ENCODE data around the gene CT45A1. TPM values are rescaled to one million over a fixed set of nuclear protein-coding genes. Genes with fewer than 3 reads are reported as not detected.
"Not testable (repeated sequence)": the region's sequence is repeated elsewhere in the genome, so short reads cannot be mapped to it uniquely, and the experiment has no call there.

Gene CT45A1, protein sequence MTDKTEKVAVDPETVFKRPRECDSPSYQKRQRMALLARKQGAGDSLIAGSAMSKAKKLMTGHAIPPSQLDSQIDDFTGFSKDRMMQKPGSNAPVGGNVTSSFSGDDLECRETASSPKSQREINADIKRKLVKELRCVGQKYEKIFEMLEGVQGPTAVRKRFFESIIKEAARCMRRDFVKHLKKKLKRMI
- total RNA-seq: not detected

DNA sequence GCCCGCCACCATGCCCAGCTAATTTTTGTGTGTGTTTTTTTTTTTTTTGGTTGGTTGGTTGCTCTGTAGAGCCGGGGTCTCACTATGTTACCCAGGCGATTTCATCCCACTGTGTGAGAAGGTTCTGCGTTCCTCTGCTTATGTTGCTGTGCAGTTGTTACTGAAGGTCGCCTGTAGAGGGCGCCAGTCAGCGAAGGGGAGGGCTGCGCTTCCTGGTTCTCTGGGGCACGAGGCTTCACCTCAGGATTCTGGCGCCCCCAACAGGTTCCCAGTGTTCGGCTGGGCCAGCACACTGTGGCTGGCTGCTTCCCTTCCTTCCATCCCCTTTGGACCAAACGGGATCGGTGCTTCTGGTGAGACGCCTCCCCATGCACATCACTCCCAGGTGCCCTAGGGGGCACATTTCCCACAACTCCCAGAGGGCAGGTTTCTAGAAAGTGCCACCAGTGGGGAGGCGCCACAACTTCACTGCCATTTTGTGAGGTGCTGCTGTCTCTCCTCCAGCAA lies at the start of gene CT45A1:
TSS of gene CT45A1 (plus strand) at position 457 of the 507 bp plus-strand sequence. CDS start 5,302 bp downstream, outside the sequence.
- not testable (repeated sequence) for H3K27ac ChIP-seq; H3K9me3 ChIP-seq; H3K27me3 ChIP-seq; DNase-seq (ENCODE audit: low spot score in 2 of 2); H3K36me3 ChIP-seq; H3K4me1 ChIP-seq; H3K4me3 ChIP-seq
- WGBS: 76% methylated on average over 8 of the region's 15 CpGs

DNA sequence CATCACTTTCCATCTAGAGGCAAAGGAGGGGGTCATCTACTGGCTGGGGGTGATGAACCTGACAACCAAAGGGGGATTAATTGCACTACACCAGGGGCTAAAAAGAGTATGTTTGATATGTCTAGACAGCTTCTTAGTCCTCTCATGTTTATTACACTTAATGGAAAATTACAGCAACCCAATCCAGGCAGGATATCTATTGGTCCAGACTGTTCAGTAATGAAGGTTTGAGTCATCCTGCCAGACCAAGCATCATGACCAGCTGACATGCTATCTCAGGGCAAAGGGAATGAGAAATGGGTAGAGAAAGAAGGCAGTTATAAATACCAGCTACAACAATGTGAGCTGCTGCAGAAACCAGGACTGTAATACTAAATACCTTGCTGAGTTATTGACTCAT lies 40.5 kb upstream of the CT45A1 start:
- not testable (repeated sequence) for DNase-seq (ENCODE audit: low spot score in 2 of 2); H3K27ac ChIP-seq; H3K27me3 ChIP-seq; H3K4me1 ChIP-seq; H3K4me3 ChIP-seq; H3K9me3 ChIP-seq; H3K36me3 ChIP-seq

DNA sequence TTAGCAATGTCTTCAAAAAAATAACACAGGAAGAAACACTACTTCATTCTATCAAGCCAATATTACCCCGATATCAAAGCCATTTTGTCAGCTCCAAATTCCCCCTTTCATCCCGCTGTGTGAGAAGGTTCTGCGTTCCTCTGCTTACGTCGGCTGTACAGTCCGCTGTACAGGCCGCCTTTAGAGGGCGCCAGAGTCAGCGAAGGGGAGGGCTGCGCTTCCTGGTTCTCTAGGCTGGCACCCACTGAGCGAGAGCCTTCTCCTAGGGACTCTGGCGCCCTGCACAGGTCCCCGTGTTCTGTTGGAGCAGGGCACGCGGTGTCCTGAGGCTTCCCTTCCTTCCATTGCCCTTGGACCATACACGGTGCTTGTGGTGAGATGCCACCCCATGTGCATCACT lies 25.3 kb upstream of the CT45A1 start:
- H3K9me3 ChIP-seq: no peaks in the 10 kb centered on the region
- no peaks in the 10 kb centered on the region for H3K27me3 ChIP-seq
- TF ChIP-seq, protein P1, sequence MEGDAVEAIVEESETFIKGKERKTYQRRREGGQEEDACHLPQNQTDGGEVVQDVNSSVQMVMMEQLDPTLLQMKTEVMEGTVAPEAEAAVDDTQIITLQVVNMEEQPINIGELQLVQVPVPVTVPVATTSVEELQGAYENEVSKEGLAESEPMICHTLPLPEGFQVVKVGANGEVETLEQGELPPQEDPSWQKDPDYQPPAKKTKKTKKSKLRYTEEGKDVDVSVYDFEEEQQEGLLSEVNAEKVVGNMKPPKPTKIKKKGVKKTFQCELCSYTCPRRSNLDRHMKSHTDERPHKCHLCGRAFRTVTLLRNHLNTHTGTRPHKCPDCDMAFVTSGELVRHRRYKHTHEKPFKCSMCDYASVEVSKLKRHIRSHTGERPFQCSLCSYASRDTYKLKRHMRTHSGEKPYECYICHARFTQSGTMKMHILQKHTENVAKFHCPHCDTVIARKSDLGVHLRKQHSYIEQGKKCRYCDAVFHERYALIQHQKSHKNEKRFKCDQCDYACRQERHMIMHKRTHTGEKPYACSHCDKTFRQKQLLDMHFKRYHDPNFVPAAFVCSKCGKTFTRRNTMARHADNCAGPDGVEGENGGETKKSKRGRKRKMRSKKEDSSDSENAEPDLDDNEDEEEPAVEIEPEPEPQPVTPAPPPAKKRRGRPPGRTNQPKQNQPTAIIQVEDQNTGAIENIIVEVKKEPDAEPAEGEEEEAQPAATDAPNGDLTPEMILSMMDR (IDR thresholded peaks at IDR 0.05): no peak
- H3K27ac ChIP-seq: no peak overlapping the region
- no peak overlapping the region for H3K4me3 ChIP-seq
- 42% methylated on average over 15 of the region's 16 CpGs for WGBS
- no peak for DNase-seq (ENCODE audit: low spot score in 2 of 2)
- H3K36me3 ChIP-seq: no peaks in the 10 kb centered on the region
- no peaks in the 10 kb centered on the region for H3K4me1 ChIP-seq

DNA sequence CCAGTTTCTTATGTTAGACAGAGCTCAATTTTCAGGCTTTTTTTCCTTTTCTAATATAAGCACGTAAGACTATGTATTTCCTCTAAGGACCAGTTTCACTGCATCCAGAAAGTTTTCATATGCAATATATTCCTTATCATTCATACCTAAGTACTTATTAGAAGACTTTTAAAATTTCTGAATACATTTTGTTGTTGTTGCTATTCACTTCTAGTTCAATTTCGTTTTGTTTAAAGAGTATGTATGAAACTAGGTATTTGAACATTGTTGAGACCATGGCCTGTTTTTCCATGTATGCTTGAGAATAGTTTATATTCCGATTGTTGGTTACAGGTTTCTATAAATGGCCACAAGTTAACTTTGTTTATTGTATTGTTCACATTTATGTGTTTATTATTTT lies 18.0 kb upstream of the CT45A1 start:
- TF ChIP-seq POLR2A (IDR thresholded peaks at IDR 0.05) (no peak), POLR2AphosphoS5 (IDR thresholded peaks at IDR 0.05) (no peak), EP300 (IDR thresholded peaks at IDR 0.05) (no peak)
- TF ChIP-seq, protein P1 (IDR thresholded peaks at IDR 0.05): no peak
- Histone ChIP-seq H3K9me3 (no peaks in the 10 kb centered on the region), H3K36me3 (no peaks in the 10 kb centered on the region), H3K27ac (no peak overlapping the region), H3K27me3 (no peaks in the 10 kb centered on the region), H3K4me3 (no peak overlapping the region), H3K4me1 (no peaks in the 10 kb centered on the region)
- 64% methylated on average over 3 of the region's 3 CpGs for WGBS
- no peak for DNase-seq (ENCODE audit: low spot score in 2 of 2)

DNA sequence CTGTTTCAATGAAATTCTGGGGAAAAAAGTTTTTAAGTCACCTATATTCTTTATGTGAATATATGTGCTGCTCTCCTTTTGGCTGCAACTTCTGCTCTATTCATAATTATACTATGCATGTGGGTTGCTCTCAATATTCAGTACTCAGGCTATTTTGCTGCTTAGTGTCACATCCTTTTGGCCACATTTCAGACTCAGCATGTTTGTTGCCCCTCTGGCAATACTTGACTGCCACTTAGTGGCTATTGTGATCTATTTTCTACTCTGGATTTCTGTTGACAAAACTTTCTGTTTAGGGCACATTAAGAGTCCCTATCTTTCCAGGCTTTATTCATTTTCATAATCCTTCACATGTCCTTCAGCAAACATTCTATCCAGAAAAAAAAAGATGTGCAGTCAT lies 15.8 kb upstream of the CT45A1 start:
- no peak for DNase-seq (ENCODE audit: low spot score in 2 of 2)
- H3K4me1 ChIP-seq: no peaks in the 10 kb centered on the region
- no peaks in the 10 kb centered on the region for H3K9me3 ChIP-seq
- TF ChIP-seq, protein P1 (IDR thresholded peaks at IDR 0.05): no peak
- TF ChIP-seq POLR2AphosphoS5 (IDR thresholded peaks at IDR 0.05) (no peak), POLR2A (IDR thresholded peaks at IDR 0.05) (no peak), EP300 (IDR thresholded peaks at IDR 0.05) (no peak)
- H3K4me3 ChIP-seq: no peak overlapping the region
- no peaks in the 10 kb centered on the region for H3K36me3 ChIP-seq
- no peaks in the 10 kb centered on the region for H3K27me3 ChIP-seq
- H3K27ac ChIP-seq: no peak overlapping the region

DNA sequence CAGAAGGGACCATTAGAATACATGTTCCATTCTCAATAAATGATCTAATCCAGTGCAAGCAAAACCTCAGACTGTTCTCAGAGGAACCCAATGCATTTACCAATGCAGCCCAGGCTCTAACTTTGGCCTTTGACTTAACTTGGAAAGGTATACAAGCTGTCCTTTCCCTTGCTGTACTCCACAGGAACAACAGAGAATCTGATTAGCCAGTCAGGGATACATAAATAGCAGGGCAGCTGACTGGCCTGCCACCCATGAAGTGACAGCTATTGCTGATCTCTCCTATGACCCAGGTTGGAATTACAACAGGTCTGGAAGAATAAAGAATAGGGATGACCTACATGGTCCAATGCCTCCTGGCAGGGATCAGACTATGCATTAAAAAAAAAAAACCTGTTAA lies 14.5 kb upstream of the CT45A1 start:
- no peak overlapping the region for H3K27ac ChIP-seq
- H3K27me3 ChIP-seq: no peaks in the 10 kb centered on the region
- no peak for DNase-seq (ENCODE audit: low spot score in 2 of 2)
- no peaks in the 10 kb centered on the region for H3K9me3 ChIP-seq
- no peak for TF ChIP-seq POLR2A (IDR thresholded peaks at IDR 0.05)
- TF ChIP-seq EP300 (IDR thresholded peaks at IDR 0.05): no peak
- no peak for TF ChIP-seq POLR2AphosphoS5 (IDR thresholded peaks at IDR 0.05)
- TF ChIP-seq, protein P1 (IDR thresholded peaks at IDR 0.05): no peak
- H3K36me3 ChIP-seq: no peaks in the 10 kb centered on the region
- no peak overlapping the region for H3K4me3 ChIP-seq
- H3K4me1 ChIP-seq: no peaks in the 10 kb centered on the region

Data from suprapubic skin (tissue), 4 donors.